Measurements from ENCODE around the gene MOGAT1.
"Not testable (repeated sequence)": the region's sequence is repeated elsewhere in the genome, so short reads cannot be mapped to it uniquely, and the experiment has no call there.

The MOGAT1 gene

DNA sequence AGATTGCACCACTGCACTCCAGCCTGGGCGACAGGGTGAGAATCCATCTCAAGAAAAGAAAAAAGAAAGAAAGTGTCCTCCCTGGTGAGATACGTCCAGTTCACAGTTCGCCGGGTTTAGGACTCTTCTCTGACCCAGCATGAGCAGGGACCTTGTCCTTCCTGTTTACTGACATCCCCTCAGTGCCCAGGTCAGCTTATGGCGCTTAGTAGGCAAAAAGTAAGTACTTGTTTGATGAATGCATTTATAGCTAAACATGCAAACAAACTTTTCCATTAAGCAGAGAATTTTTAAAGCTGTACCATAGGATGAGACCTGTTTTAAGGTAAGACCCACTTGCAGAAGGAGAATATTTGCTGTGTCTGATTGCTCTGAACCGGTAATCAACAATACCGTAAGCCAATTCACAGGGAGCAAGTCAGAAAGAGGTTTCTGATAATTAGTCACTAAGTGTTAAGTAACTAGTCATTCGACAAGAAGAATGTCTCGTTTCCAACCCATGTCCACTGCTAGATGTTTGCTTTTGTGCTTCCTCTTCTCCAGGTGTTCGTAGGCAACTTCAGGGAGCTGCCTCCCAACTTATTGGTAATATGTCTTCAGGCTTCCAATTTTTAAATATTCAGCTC is 40.0 kb downstream of the MOGAT1 start:
- no peak for DNase-seq

DNA sequence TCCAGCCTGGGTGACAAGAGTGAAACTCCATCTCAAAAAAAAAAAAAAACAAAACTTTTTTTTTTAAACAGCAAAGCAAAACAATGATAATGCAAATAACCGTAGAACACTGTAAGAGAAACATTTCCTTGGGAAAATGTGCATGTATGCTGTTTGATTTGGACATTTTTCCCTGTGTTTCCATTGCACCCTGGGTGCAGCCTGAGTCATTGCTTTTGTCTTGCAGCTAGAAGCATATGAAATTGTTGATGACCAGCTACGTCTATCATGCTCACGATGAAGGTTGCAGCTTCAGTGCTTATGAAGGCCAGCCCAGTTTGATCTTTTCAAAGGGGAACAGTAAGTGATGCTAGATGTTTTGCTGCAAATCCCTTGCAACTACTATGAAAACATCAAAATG is 41.5 kb downstream of the MOGAT1 start:
- no peak for DNase-seq

DNA sequence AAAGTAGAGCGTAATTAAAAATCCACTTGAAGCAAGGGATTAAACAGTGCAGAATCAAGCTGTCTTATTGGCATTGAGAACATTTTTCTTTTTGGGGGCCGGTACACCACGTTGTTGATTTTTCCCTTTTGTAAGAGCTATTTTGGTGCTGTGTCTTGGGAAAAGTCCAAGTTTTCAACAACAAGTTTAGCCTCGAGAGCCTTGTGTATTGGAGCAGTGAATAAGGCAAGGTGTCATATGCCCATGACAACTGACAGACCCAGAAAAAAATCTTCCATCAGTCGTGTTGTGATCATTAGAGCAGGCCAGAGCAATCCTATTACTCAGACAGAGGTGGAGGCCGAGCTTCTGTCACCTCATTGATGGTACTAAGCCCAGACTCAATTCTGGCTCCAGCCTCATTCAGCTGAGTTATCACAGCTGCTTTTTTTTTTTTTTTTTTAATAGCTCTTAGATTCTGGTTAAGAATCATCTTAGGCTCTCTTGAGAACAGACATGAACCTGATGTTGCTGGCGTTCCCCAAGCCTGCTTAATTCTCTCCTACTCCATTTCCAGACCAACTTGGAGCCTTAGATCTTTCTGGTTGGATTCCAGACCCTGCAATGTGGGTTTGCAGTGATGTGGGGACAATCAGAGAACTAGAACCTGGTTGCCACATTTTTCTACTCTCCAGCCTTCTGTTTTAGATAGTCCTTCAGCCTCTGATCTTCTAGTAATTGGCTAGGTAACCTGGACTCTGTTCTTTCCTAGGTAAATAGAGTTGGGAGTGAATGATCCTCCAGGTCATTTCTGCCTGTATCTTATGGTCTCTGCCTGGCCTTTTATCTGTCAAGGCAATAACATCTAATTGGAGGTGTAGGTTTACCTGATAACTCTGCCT is 43.1 kb downstream of the MOGAT1 start:
- no peak for DNase-seq

DNA sequence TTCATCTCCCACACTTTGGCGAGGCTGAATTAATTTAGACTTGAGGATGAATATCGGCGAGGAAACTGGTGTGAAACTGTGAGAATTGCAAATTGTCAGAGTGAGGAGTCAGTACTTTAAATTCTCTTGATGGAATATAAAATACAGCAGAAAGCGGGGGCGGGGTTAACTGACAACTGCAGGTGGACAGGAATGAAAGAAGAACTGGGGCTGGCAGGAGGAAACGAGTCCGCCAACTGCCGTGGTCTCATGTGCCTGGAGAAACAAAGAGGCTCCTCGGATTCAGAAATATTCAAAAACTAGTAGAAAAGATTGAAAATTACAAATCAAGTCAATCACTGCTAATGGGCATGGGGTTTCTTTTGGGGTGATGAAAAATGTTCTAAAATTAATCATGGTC is 44.3 kb downstream of the MOGAT1 start:
- no peak for DNase-seq

DNA sequence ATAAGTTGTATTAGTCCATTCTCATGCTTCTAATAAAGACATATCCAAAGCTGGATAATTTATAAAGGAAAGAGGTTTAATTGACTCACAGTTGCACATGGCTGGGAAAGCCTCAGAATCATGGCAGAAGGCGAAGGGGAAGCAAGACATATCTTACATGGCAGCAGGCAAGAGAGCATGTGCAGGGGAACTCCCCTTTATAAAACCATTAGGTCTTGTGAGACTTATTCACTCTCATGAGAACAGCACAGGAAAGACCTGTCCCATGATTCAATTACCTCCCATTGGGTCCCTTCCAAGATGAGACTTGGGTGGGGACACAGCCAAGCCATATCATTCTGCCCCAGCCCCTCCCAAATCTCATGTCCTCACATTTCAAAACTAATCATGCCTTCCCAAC is 48.3 kb downstream of the MOGAT1 start:
- not testable (repeated sequence) for DNase-seq

DNA sequence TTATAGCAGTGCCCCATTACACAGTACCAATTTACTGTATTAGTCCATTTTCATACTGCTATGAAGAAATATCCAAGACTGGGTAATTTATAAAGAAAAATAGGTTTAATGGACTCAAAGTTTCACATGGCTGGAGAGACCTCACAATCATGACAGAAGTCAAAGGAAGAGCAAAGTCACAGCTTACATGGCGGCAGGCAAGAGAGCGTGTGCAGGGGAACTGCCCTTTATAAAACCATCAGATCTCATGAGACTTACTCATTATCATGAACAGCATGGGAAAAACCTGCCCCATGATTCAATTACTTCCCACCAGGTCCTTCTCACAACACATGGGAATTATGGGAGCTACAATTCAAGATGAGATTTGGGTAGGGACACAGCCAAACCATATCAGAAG is 50.1 kb downstream of the MOGAT1 start:
- not testable (repeated sequence) for DNase-seq

DNA sequence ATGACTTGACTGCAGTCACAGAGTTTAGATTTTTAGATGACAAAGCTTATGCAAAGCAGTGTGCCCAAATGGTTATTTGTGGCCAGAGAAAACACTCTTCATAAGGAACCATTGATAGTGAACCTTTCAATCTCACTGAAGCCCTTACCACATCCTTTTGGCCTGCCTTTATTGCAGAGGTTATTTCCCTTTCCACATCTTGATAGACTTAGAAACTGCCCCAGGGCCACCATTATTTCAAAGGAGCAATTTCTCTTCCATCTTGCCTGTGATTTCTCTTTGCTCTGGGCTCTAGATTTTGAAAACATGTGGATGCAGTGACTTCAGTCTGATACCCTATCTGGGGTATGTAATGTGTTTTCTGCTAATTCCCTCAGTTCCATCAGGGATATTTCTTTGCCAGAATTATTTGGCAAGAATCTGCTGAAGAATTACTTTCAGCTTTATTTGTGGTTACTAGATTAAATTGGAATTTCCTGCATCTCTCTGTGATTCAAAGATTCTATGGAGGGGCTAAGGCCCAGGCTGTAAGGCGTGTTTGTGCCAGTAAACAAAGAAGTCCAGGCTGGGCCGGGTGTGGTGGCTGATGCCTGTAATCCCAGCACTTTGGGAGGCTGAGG is 51.0 kb downstream of the MOGAT1 start:
- no peak for DNase-seq

DNA sequence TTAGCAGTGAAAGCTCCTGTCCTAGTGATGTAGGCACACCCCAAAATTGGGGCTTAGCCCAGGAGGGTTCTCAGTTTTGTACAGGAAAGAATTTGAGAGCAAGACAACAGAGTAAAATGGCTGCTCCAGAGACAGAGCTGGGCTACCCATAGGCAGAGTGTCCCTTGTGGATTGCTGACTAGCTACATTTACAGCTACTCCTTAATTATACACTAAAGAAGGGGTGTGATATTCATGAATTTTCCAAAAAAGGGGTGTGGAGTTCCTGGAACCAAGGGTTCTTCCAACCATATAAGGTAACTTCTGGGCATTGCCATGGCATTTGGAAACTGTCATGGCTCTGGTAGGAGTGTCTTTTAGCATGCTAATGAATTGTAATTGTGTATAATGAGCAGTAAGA is 52.8 kb downstream of the MOGAT1 start:
- DNase-seq = no peak

DNA sequence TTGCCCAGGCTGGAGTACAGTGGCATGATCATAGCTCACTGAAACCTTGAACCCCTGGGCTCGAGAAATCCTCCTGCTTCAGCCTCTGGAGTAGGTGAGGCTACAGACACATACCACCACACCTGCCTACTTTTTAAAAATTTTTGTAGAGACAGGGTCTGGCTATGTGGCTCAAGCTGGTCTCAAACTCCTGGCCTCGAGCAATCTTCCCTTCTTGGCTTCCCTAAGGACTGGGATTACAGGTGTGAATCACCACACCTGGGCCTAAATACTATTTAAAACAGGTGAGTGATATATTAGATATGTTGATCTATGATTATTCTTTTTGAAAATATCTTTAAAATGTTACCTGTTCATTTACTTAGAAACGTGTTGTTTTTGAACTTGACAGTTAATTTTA is 57.2 kb downstream of the MOGAT1 start:
- no peak for DNase-seq

DNA sequence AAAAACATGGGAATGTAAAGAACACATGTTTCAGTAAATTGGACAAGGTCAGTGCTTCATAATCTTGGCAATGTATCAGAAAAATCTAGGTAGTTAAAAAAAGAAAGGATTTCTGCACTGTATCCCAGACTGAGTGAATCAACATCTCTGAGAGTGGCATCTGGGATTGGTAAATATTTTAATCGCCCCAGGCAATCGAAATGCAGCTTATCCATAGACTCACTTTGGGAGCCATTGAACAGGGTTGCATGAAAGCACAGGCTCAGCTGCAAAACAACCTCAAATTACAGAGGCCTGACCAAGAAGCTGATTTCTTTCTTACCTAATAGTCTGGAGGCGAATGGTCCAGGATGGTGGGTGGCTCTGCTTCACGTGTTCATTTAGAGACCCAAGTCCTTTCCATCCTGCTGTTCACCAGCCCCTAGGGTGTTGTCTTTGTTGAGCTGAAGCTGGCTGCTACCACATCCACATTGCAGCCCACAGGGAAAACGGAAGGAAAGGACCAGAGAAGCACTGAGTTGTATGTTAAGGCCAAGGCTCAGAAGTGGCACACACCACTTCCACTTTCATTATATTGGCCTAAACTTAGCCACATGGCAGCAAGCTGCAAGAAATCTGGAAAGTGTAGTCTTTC is 59.0 kb downstream of the MOGAT1 start:
- no peak for DNase-seq

DNA sequence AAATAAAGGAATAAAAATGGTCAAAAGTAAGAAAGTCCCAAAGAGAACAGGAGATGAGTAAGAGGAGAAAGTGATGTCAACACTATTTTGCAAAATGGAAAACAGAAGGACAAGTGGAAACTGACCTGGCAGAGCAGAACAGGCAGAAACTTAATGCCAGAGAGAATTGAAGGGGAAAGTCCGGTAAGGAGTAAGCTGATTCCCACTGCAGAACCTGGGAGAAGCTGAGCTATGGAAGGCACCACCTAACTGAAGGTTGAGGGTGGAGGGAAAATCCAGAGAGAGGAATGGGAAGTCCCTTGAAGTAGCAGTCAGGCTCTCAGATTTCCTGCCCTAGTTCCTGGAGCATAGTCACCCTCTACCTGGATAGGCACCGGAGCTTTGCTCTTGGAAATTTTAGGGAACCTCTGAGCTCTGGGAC is 59.8 kb downstream of the MOGAT1 start:
- no peak for DNase-seq

DNA sequence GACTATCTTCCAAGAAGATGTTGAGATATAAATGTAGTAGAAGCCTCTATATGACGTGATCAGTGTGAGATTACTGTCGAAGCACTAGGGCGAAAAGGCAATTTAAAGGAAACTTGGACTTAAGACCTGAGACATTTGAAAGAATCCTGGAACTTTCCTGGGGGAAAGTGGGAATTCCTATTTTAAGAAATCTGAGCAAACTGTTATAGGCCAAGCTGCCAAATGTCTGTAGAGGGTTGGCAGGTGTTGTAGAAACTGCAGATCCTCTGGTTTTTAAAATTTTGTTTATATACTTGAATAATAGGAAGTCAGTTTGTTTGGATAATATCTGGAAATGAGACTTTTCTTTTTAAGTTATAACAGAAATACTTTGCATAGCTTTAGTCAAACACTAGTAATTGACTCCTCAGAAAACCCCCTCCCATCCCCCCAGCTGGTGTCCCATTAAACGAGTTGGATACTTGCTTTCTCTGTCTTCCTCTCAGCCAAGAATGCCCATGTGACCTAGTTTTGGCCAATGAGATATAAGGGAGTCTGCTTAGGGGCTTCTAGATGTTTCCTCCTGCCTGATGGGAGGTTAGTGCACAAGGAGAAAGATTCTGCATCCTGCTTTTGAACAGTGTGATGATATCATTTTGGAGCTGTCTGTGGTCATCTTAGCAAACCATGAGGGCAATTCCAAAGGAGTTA is 61.2 kb downstream of the MOGAT1 start:
- no peak for DNase-seq

DNA sequence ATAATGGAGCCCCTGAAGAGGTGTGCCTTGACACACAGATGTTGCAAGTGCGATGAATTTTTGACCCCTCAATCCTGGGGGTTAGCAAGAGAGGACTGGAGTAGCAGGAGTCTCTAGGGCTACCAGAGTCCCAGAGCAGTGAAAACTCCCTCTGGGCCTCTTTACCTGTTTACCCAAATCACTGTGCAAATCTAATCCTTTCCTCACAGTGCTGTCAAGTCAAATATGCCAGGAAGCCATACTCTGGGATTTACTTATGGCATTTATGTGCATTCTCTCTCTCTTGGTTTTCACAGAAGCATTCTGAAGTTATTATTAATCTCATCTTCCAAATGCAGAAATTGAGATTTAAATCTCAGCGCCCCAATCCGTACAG is 62.0 kb downstream of the MOGAT1 start:
- no peak for DNase-seq

DNA sequence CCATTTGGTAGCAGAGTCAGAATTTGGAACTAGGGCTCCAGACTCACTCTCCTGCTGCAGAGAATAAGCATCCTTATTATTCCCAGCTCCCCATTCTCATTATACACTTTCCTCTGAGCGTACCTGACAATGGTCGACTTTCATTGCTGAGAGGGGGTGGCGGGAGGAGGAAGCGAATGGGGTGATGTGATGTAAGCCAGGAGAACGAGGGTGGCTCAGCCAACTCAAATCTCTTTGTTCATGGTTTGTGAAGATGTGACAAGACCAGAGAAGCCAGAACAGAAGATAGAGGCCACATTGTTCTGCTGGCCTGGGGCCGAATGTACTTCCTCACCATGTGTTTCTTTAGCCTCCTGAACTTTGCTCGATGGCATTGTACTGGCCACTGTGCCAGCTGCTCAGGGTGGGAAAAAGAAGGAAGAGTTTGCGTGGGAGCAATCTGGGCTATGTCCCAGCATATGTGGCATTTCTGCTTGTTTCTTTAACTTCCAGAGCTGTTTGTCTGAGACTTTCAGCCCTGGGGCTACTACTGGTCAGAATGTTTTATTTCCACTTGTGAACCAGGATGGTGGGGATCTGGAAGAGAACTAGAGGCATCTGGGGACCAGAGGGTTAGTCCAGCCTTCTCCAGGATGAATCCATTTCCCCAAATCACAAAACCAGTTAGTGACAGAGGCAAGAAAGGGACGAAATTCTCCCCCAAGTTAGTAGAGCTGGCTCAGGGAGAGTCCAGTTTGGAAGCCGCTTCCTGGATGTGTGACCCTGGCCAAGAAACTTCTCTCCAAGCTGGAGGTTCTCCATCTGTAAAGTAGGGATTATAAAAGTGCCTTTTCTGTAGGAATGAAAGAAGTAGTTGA is 62.6 kb downstream of the MOGAT1 start:
- DNase-seq = no peak

DNA sequence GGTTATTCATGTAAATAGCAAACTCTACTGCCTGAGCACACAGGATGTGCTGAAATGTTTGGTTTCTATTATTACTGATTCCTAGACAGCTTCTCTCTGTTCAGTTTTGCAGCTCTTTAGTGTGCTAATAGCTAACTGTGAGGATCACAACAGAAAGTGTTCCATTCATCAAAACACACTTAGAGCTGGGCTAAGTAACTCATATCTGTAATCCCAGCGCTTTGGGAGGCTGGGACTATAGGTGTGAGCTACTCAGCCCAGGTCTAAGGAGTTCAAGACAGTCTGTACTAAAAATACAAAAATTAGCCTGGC is 63.2 kb downstream of the MOGAT1 start:
- DNase-seq = no peak

DNA sequence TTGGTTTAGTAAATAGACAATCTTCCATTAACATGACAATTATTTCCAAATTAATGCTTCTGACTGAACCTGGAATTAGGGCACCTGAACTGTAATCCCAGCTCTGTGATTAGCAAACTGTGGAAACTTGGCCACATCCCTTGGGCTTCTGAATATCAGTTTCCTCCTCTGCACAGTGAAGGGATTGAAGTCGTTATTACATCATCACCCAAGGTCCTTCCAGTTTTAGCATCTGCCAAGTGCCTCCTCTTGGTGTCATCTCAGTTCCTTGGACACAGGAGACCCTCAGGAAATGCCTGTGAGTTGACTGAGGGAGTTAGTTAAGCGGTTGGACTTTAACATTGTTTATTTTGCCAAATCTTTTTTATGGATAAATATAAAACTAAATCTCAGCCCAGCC is 64.8 kb downstream of the MOGAT1 start:
- DNase-seq = no peak

DNA sequence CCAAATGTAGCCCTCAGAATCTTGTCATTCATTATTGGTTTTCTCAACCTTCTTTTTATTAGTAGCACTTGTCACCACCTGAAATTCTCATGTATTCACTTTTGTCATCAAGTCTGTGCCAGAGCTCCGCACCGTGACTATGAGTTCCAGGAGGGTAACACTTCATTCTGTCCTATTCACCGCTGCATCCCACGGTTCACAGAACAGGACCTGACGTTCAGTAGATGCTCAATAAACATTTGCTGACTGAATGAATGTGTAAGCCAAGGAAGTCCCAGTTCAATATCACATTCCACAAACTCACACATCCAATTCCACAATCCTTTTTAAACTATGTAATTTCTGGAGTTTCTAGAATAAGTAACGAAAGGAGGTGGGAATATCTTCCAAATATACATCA is 65.5 kb downstream of the MOGAT1 start:
- no peak for DNase-seq

DNA sequence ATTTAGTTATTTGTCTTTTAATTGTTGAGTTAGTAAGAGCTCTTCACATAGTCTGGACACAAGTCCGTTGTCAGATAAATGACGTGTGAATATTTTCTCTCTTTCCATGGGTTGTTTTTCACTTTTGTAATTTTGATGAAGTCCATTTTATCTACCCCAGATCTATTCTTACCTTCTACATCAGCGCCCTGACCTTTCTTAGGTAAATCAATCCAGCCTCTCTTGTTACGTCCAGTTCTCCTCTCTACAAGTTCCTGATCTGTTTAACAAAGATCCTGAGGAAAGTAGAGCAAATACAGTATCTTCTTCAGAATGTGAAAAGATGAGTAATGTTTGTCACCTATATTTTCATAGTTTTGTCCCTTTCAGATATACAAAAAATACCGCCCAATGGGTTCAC is 66.9 kb downstream of the MOGAT1 start:
- no peak for DNase-seq

DNA sequence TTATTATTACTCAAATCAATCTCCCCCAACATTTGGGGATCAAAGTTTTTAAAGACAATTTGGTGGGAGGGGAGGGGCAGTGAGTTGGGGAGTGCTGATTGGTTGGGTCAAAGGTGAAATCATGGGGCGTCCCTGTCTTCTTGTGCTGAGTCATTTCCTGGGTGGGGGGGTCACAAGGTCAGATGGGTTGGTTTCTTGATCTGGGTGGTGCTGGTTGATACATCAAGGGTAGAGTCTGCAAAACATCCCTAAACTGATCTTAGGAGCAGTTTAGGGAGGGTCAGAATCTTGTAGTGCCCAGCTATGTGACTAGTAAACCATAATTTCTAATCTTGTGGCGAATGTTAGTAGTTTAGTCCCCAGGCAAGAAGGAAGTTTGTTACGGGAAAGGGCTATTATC is 67.4 kb downstream of the MOGAT1 start:
- no peak for DNase-seq

DNA sequence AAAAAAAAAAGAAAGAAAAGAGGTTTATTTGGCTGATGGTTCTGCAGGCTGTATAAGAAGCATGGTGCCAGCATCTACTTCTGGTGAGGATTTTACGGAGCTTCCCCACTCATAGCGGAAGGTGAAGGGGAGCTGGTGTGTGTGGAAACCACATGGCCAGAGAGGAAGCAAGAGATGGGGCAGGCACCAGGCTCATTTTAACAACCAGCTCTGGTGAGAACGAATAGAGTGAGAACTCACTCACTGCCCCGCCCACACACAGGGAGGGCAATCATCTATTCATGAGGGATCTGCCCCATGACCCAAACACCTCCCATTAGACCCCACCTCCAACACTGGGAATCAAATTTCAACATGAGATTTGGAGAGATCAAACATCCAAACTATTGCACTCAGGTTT is 68.5 kb downstream of the MOGAT1 start:
- no peak for DNase-seq

DNA sequence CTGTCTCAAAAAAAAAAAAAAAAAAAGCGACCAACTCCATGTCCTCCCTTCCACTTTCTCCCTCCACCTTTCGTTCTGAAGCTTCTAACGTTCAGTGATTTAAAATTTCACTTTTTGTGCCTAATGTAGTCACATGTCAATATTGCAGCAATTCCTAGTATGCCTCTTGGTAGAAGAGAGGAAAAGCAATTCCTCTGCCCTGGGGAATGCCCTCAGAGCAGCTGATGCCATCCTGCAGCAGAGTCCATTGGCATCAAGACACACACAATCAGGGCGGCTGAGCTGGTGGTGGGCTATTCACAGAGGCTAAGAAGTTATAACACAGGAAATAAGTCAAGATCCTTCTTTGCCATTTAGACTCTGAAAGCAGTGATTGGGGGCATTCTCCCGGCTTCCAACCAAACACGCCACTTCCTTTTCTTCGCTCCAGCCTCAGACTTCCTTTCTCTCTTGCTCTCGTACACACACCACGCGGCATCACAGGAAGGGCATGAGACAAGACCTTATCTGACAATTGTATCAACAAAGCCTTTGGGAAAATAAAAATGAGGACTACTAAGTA is 71.9 kb downstream of the MOGAT1 start:
- DNase-seq = no peak

Measured in right forelimb (tissue), 1 donor.